Occipital lobe (tissue), 2 donors: ENCODE results near the gene PGRMC2. TPM values are rescaled to one million over a fixed set of nuclear protein-coding genes. Genes with fewer than 3 reads are reported as not detected.

ENCODE experiments used
- DNase-seq: peaks from one replicate; lab custom pipeline; 2025; lab: John Stamatoyannopoulos, UW
- total RNA-seq: library from RNA; depleted of rRNA; stranded (reverse); fragments of >200 nt; gene quantifications from one replicate; pipeline ENCODE4 v1.2.3, GENCODE V29; 2014

The PGRMC2 gene
- total RNA-seq, 1 donor from 2014 or later: 31.0 TPM

DNA sequence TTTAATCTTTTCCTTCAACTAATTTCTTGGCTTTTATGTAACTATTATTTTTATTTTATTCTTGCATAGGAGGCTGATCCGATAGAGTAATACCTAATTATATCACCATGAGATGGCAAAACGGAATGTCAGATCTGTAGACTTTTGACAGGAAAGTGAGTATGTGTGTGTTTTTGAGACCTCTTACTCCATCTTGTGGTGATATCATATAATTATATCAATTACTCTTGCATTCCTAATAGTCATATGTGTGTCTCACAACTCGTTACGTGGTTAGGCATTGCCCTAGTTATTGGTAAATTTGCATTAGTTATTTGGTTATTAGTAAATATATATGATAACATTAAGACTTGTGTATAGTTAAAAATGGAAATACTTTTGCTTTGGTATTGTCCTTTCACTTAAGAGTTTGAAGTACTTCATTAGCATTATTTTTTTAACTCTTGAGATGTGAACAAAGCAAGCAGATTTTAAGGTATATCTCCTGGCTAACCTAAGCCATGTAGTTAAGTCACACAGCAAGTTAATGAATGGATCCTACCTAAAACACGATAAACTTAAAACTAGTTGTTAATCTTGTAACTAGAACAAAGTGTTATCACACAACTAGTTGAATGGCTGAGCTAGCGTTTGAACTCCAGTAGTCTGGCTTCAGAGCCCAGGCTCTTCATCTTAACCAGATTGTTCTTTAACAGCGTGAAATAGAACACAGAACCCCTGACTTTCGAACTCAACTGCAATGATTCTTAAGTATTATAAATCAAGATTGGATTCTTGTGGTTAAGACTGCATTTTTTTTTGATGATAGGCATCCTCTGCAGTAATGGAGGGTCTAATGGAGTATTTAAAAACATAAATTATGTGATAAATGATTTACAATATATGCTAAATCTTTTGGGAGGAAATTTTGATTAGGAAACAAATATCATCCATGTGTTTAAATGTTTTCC lies 67.1 kb downstream of the PGRMC2 start:
- DNase-seq: no peak

Other genes with a start within 250 kb of the PGRMC2 start
- 61.8 TPM for gene LARP1B, start 226.5 kb downstream of the PGRMC2 start, total RNA-seq